Effector memory CD4-positive, alpha-beta T cell (primary cell): ENCODE results near the gene LMAN1.
A peak's percentile ranks its signal among the peaks of the same experiment; 100 is the strongest.

ENCODE experiments used
- DNase-seq, 3 donors: peaks; one replicate each; pipeline ENCODE4 v3.0.0-alpha.2; 2020
- H3K27ac ChIP-seq: 2 replicates; pipeline ENCODE4 v1.7.0; 2013; ENCODE audit warnings: mild to moderate bottlenecking, low read length, moderate library complexity; ENCODE audit not compliant: insufficient read depth, poor library complexity, severe bottlenecking
- H3K27me3 ChIP-seq: replicated peaks from 2 replicates; pipeline ENCODE4 v1.7.0; 2013; ENCODE audit warnings: mild to moderate bottlenecking, low read length; ENCODE audit not compliant: insufficient read depth, control insufficient read depth, poor library complexity, severe bottlenecking
- H3K36me3 ChIP-seq: 2 replicates; pipeline ENCODE4 v1.7.0; 2013; ENCODE audit warnings: mild to moderate bottlenecking, low read length, moderate library complexity; ENCODE audit not compliant: control insufficient read depth, insufficient read depth
- H3K4me1 ChIP-seq: 2 replicates; pipeline ENCODE4 v1.7.0; 2013; ENCODE audit warnings: low read length, mild to moderate bottlenecking; ENCODE audit not compliant: control insufficient read depth, insufficient read depth, poor library complexity, severe bottlenecking
- H3K4me3 ChIP-seq: 2 replicates; pipeline ENCODE4 v1.7.0; 2013; ENCODE audit warnings: low read length, low read depth, mild to moderate bottlenecking; ENCODE audit not compliant: insufficient read depth, poor library complexity, severe bottlenecking
- H3K9me3 ChIP-seq: 2 replicates; pipeline ENCODE4 v1.7.0; 2013; ENCODE audit warnings: mild to moderate bottlenecking, low read length, moderate library complexity; ENCODE audit not compliant: control insufficient read depth

Gene LMAN1

DNA sequence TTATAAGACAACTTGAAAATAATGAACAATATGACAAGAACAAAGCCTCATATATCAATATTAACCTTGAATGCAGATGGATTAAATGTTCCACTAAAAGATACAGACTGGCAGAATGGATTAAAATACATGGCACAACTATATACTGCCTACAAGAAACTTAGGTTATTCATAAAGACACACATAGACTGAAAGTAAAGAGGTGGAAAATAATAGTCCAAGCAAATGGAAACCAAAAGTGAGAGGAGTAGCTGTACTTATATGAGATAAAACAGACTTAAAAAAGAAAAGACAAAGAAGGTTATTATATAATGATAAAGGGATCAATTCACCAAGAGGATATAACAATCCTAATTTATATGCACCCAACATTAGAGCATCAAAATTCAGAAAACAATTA lies 18.2 kb downstream of the LMAN1 start:
- no peak for DNase-seq
- Histone ChIP-seq H3K36me3 (peaks cover 59% of the 10 kb centered on the region), H3K27me3 (no peaks in the 10 kb centered on the region), H3K4me3 (no peak overlapping the region), H3K27ac (no peak overlapping the region), H3K9me3 (peaks cover 4% of the 10 kb centered on the region), H3K4me1 (no peaks in the 10 kb centered on the region)

DNA sequence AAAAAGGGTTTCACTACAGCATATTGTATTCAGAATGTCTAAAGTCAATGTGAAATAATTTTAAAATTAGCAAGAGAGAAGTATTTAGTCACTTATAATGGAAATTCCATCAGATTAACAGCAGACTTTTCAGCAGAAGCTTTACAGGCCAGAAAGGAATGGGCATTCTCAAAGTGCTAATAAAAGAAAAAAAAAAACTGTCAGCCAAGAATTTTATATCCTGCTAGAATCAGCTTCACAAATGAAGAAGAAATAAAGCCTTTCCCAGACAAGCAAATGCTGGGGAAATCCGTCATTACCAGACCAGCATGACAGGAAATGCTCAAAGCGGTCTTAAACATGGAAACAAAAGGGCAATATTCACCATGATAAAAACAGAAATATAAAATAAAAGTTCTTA lies 18.8 kb downstream of the LMAN1 start:
- no peak for DNase-seq
- Histone ChIP-seq H3K4me3 (no peak overlapping the region), H3K9me3 (peaks cover 4% of the 10 kb centered on the region), H3K36me3 (peaks cover 59% of the 10 kb centered on the region), H3K27ac (no peak overlapping the region), H3K4me1 (no peaks in the 10 kb centered on the region), H3K27me3 (no peaks in the 10 kb centered on the region)

DNA sequence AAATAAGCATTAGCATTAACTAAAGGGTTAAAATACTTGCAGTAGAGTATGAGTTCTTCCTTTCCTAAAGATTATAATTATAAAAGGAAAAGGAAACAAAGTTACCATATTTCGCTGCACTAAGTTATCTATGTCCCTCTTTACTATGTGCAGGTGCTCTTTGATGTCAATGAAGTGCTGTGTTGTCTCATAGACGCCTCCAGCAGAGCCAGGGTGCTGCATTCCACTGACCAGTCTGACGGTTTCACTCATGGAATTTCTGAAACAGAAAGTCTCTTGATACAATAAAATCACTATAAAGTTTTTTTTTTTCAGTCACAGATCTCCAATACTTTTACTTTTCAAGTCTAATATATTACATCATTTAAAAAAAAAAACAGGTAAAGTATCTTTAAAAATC lies 26.1 kb downstream of the LMAN1 start:
- Histone ChIP-seq H3K36me3 (peaks cover 56% of the 10 kb centered on the region), H3K4me3 (no peak overlapping the region), H3K27ac (no peak overlapping the region), H3K4me1 (no peaks in the 10 kb centered on the region), H3K9me3 (no peaks in the 10 kb centered on the region), H3K27me3 (no peaks in the 10 kb centered on the region)
- no peak for DNase-seq

DNA sequence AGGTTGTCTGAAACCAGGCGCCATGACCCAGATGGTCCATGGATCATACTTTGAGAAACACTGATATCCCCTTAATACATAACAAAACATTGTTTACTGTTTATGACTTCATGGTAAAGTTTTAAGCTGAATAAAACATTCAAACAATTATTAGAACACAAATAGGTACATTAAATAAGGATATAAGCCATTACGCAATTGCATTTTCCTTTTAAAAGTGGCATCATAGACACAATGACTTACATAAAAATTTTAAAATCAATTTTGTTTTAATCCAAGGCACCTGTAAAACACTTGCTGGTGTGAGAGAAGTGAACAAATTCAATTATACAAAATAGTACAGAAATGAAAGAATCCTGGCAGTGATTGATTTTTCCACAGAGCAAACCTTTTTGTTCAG lies 30.4 kb downstream of the LMAN1 start:
- Histone ChIP-seq H3K36me3 (peaks cover 49% of the 10 kb centered on the region), H3K4me1 (no peaks in the 10 kb centered on the region), H3K4me3 (no peak overlapping the region), H3K27ac (no peak overlapping the region), H3K9me3 (no peaks in the 10 kb centered on the region), H3K27me3 (no peaks in the 10 kb centered on the region)
- DNase-seq = no peak

DNA sequence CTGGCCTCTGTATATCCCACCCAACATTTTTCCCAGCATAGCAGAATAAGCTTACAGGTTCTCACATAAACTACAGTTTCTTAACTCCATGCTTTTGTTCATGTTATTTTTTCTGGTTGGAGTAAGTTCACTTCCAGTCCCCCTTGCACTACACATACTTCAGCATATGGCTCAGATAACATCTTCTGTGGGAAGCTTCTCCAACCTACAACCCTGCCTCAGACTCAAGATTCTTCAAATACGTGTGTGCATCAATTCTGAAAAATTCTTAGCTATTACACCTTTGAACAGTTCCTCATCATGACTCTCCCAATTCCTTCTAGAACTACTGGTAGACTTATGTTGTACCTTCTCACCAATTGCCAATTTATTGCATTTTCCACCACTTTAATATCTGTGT lies 33.1 kb downstream of the LMAN1 start:
- Histone ChIP-seq H3K4me1 (no peaks in the 10 kb centered on the region), H3K27ac (no peak overlapping the region), H3K4me3 (no peak overlapping the region), H3K36me3 (peaks cover 26% of the 10 kb centered on the region), H3K9me3 (no peaks in the 10 kb centered on the region), H3K27me3 (no peaks in the 10 kb centered on the region)
- DNase-seq = no peak

DNA sequence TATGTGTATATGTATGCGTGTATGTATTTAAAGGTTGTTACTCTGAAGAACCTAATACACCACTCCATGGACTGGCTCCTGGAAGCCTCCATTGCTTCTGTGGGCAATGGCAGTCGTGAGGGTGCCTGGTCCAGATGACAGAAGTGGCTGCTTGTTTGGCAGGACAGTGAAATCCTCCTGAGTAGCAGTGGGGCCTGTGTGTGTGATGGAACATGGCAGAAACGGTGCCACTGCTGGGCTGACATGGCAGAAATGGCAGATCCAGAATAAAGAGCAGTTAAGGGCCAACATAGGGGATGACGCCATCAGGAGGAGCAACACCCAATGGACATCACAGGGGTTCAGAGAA lies 34.5 kb downstream of the LMAN1 start:
- H3K27ac ChIP-seq = no peak overlapping the region
- no peak for DNase-seq
- no peaks in the 10 kb centered on the region for H3K27me3 ChIP-seq
- no peak overlapping the region for H3K4me3 ChIP-seq
- no peaks in the 10 kb centered on the region for H3K9me3 ChIP-seq
- no peaks in the 10 kb centered on the region for H3K4me1 ChIP-seq
- H3K36me3 ChIP-seq = peaks cover 20% of the 10 kb centered on the region

DNA sequence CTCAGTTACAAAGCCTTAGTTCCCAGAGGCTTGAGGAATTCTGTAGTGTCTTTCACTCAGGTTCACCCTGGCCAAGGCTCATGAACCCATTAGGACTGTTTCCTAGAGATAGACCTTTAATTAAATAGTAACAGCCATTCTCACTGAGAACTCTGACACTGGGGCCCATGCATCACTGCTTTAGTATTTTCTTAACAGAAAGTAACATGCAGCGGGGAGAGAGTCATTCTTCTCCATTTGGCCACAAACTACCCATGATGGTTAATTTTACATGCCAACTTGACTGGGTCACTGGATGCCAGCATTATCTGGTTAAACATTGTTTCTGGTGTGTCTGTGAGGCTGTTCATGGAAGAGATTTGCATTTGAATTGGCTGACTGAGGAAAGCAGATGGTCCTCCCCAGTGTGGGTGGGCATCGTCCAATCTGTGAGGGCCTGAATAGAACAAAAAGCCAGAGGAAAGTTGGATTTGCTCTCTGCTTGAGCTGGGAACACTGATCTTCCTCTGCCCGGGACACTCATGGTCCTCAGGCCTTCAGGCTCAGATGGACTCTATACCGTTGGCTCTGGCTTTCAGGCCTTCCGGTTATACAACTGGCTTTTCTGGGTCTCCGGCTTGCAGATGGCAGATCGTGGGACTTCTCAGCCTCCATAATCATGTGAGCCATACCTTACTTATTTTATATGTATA lies 35.0 kb downstream of the LMAN1 start:
- Histone ChIP-seq H3K27me3 (no peaks in the 10 kb centered on the region), H3K9me3 (no peaks in the 10 kb centered on the region), H3K4me1 (no peaks in the 10 kb centered on the region), H3K27ac (no peak overlapping the region), H3K4me3 (no peak overlapping the region), H3K36me3 (peaks cover 19% of the 10 kb centered on the region)
- DNase-seq = no peak

DNA sequence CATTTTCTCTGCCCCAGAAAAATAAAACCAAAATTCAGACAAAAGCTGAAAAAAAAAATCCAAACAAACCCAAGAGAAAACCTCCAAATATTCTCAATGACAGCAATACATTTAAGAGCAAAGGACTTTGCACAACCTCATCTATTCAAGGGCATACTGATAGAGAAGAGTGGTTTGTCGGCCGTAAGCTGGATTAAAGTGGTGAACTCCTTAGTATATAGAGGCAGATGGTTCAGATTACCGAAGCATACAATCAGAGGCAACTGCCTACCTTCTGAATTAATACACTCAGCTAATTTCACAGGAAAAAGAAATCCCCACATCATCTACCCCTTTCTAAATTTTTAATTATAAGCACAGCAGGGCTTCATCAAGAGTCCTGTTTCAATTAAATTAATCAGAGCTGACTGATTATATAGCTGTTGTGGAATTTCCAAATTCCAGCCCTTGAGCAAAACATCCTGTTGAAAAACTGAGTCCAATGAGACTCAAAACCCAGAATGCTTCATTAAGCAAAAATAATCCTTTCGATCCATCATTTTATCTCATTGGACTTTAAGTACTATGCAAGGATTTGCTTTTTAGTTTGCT lies 40.5 kb downstream of the LMAN1 start, which contains the start of gene CPLX4:
Gene CPLX4 (minus strand): TSS at position 190 of the 591 bp plus-strand sequence. CDS start 187 bp downstream, at position 3.
- no peak for DNase-seq
- Histone ChIP-seq H3K27ac (no peak within 1 kb of the TSS), H3K4me1 (no peaks in the 10 kb centered on the region)

DNA sequence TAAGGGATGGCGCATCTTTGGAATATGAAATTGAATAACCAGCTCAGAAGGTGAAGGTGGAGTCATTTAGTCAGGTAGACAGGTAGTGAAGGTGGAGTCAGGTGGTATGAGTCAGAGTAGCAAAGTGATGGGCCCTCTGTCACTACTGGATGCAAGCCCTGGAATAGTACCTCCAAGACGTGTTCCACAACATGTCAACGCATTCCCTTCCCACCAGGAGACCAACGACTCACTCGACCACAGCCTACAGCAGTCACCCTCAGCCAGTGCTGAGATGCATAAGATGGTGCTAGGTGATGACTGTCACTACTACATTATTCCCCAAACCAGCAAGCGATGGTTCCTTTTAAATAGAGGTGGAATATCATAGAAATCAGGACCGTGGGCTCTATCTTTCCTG lies 47.4 kb downstream of the LMAN1 start:
- Histone ChIP-seq H3K36me3 (no peaks in the 10 kb centered on the region), H3K9me3 (no peaks in the 10 kb centered on the region), H3K4me3 (no peak overlapping the region), H3K27me3 (peaks cover 18% of the 10 kb centered on the region), H3K4me1 (peaks cover 6% of the 10 kb centered on the region), H3K27ac (no peak overlapping the region)
- DNase-seq = no peak

More for the DNA sequence above, 40.5 kb downstream of the LMAN1 start, which contains the start of gene CPLX4:
- Histone ChIP-seq H3K36me3 (no peaks in the 10 kb centered on the region), H3K9me3 (no peaks in the 10 kb centered on the region), H3K27me3 (no peaks in the 10 kb centered on the region), H3K4me3 (no peak within 1 kb of the TSS)

DNA sequence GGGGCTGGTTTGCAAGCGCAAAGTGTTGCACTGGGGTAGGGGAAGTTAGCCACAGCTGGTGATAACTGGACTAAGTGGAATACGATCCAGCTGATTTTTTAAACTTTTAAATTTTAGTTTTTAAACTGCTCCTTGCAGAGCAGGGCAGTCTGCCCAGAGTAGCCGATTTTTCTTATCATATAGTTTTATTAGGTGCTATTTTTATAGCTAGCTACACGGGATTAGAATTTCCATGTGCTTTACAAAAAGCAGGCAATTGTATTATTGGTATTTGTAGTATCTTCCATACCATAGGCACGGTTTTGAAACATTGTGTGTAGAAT lies 50.2 kb downstream of the LMAN1 start:
- peak overlapping the region; percentile 50 for H3K4me3 ChIP-seq

More for the DNA sequence above, 50.2 kb downstream of the LMAN1 start:
- Histone ChIP-seq H3K27me3 (peaks cover 18% of the 10 kb centered on the region), H3K27ac (no peak overlapping the region), H3K4me1 (peaks cover 6% of the 10 kb centered on the region), H3K9me3 (no peaks in the 10 kb centered on the region), H3K36me3 (no peaks in the 10 kb centered on the region)
- no peak for DNase-seq
